GM18511 (cell line): ENCODE results near the gene DUSP9.

Experiments used
- ATAC-seq: cut with Tn5 transposase; IDR thresholded peaks from one replicate; pipeline ENCODE4 v1.9.1; 2021; ENCODE audit warnings: mild to moderate bottlenecking, moderate library complexity; ENCODE audit not compliant: unreplicated experiment

DUSP9 gene

DNA sequence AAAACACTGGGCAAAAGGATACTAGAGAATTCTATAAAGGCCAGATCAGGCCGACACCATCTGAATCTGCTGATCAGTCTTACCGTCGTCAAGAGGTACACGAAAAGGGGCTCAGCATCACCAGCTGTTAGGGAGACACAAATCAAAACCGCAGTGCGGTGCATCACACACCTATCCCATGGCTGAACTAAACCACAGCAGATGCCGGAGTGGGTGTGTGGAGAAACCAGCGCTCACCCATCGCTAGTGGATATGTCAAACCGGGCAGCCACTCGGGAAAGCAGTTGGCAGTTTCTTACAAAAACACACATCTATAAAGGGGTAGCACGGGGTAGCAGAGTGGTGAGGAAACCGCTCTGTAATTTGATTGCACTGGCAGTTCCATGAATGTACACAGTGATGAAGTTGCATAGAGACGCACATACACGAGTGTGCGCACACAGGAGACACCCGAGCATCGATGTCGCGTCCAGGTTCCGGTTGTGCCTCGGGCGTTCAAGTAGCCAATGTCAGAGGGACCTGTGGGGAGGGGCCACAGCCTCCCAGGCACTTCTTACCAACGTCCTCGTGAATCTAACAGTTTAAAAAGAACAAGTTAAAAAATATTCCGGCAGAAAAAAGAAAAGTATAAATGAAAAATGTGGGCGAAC lies 24.9 kb upstream of the DUSP9 start:
- ATAC-seq: no peak

DNA sequence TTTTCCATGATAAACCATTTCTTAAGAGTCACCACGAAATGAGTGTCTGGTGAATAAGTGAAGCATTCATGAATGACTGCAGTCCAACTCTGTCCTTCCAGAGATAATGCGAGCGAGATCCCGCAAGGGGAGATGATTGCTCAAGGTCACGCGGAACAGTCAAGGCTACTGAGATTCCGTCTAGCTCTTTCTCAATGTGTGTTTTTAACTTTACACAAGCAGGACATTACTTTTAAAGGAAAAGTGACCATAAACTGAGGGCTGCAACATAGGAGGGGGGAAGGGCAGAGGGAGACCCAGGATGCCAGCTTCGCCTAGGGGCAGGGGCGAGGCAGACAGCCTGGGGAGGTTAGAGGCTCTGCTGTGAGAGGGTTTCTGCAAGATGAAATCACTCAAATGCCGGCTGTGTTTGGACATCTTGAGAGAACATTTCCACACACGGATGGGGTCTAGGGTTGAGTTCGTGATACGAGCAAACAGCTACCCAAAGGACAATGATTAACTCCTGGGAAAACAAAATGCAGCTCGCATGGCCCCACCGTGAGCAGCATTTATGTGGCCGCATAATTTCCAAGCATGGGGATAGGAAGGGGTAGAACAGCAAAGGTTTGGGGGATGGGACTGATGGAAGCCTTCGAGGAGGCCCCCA lies 24.2 kb upstream of the DUSP9 start:
- no peak for ATAC-seq

GRCh38 chrX:153623310-153624029 lies 23.5 kb upstream of the DUSP9 start:
- no peak for ATAC-seq

DNA sequence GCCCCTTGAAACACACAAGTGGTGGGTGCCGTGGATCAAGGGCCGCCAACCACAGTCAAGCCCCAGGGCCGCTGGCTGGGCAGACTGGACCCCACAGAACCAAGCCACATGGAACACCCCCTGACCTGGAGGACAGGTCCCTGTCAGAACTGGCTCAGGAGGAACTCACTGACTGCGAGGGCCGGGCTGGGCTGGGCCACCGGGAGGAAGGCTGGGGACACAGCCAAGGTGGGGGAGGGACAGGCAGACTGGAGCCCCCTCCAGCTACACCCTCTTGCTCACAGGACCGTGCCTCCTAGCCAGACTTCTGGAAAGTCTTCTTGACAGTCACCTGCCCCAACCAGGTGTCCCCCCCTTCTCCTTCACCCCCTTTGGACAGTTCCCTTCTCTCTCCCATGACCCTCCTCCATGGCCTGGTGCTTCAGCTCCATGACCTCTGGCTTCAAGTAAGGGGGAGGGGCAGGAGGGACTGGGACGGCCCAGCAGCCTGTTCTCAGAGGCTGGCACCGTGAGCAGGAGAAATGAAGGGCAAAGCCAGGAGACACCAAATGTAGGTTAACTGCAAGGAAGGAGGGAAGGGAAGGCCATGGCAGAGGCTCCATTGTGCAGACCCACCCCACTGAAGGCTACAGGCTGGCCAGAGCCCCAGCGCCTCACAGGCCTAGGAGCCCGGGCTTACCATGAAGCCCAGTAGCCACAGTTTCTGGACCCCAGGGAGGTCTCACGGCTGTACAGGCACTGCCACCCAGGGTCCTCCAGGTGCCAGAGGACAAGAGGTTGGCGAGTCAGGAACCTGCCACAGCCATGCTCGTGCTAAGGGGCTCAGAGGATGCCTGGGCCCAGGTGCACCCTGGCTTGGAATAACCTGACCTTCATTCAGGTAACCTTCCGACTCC lies 22.6 kb upstream of the DUSP9 start:
- ATAC-seq: no peak

- ATAC-seq: no peak
Measured at GRCh38 chrX:153625271-153626024, 21.6 kb upstream of the DUSP9 start.

DNA sequence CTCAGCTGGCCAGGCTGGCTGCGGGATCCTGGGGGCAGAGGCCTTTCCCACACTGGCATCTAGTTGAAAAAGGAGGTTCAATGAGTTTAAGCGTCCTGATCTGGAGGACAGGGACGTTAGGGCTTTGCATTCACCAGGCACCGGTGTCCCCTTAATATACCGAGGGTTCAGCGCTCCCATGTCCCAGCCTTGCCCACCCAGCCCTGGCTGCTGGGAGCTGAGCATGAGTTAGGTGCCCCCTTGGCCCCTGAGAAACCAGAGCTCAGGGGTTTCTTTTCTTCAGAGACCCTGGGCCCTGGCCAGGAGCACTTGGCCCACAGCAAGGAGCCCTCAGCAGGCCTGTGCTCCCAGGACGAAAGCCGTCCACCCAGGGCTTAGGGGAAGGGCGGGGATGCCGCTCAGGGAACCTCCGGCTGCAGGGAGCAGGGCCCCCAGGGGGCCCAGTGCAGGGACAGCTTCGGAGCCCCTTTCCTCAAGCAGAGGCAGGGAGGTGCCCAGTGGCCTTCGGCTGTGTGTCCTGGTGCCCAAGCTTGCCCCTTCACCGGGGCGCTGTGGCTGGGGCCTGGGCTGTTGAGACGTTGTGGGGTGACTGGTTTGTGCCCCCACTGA lies 20.9 kb upstream of the DUSP9 start:
- ATAC-seq: no peak

DNA sequence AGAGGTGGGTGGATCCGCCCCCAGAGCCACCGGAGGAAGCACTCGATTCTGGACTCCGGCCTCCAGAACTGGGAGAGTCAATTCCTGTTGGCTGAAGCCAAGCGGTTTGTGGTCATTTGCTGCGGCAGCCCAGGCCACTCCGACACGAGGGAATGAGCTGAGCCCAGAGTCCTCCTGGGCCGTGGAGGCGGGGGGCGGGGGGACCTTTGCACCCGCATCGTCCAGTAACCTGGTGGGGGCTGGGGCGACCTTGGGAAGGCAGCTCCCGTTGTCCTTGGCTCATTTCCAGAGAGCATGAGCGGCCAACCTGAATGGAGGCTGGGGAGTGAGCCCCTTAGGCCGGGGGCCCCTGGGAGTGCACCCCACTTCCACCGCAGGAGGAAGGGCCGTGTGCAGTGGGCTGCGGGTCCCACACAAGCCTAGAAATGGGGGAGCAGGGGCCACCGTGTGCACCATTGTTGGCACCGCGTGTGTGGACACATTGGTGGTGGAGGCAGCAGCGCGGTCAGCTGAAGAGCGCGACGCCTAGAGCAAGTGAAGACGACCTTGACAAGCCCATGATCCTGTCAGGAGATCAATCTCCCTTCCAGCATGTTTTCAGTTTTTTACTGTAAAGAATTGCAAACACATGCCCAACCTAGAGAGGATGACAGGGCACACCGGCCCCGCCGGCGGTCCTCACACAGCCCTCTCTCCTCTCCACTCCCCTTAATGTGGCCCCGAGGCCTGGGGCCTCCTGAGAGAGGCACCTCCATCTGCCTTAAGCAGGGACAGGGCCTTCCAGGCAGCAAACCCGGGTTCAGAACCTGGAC lies 19.9 kb upstream of the DUSP9 start:
- no peak for ATAC-seq

GRCh38 chrX:153627675-153628111 lies 19.3 kb upstream of the DUSP9 start:
- no peak for ATAC-seq

GRCh38 chrX:153628129-153628528 lies 18.9 kb upstream of the DUSP9 start:
- no peak for ATAC-seq

GRCh38 chrX:153628665-153629064 lies 18.3 kb upstream of the DUSP9 start:
- ATAC-seq: no peak

GRCh38 chrX:153631346-153631745 lies 15.7 kb upstream of the DUSP9 start:
- ATAC-seq: no peak

- ATAC-seq: no peak
Measured at GRCh38 chrX:153631907-153632594, 15.0 kb upstream of the DUSP9 start.

GRCh38 chrX:153632595-153632946 lies 14.4 kb upstream of the DUSP9 start:
- no peak for ATAC-seq

DNA sequence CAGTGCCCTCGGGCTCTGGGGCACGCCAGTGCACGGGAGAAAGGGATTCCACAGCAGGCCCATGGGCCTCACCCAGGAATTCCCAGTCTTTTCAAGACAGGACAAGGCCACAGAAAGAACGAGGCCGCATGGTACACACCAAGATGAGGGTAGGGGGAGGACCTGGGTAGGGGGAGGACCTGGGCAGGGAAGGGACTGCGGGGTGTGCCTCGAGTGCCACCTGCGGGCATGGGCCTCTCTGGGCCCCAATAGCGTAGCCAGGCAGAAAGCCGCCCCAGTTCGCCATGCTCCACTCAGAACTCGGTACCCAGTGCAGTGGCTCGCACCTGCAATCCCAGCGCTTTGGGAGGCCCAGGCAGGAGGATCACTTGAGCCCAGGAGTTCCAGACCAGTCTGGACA lies 14.0 kb upstream of the DUSP9 start:
- ATAC-seq: no peak

DNA sequence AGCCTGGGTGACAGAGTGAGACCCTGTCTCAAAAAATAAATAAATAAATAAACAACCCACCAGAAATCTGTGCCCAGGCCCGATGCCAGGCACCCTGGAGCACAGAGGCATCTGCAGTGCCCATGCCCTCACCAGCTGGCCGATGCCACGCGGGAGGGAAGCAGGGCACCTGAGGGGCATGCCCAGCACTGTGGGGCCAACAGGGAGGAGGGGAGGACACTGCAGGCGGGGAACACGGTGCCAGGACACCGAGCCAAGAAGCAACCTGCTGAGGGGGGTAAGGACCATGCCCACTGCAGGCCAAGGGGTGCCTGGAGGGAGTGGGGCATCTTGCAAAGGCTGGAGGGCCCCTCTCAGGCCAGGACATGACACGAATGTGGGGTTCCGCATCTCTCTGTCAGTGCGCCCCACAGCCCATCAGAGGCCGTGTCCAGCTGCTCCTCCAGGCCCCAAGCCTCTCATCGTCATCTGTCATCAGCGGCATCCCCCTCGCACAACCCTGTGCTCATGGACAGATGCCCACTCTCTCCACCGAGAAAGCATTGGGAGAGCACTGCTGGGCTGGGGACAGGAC lies 13.3 kb upstream of the DUSP9 start:
- ATAC-seq: no peak

DNA sequence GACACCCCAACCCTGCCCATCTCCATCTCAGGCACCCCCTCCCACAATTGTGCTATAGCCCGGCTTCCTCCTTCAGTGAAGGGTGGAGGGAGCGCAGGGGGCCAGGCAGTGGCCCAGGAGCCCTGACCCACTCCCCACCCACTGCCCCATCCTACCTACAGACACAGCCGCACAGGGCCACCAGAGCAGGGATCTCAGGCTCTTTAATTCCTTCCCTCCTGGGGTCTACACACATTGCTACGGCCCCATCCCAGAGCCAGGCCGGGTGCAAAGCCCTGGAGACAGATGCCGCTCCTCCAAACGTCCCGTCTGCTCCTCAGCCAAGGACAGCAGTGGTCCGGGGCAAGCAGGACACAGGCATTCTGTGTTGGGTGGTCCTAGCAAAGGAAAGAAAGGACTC lies 12.8 kb upstream of the DUSP9 start:
- no peak for ATAC-seq

GRCh38 chrX:153634832-153635231 lies 12.2 kb upstream of the DUSP9 start:
- ATAC-seq: no peak

GRCh38 chrX:153635388-153635787 lies 11.6 kb upstream of the DUSP9 start:
- no peak for ATAC-seq
